COLO668 (cell line): Measurements from ENCODE around the gene MIDN.
"Not testable (repeated sequence)": the region's sequence is repeated elsewhere in the genome, so short reads cannot be mapped to it uniquely, and the experiment has no call there.

ENCODE experiments used
- DNase-seq: peaks from one replicate; lab custom pipeline; 2025; ENCODE audit not compliant: unreplicated experiment; lab: John Stamatoyannopoulos, UW

Gene MIDN

GRCh38 chr19:1291761-1292418 is 43.5 kb downstream of the MIDN start:
- no peak for DNase-seq

DNA sequence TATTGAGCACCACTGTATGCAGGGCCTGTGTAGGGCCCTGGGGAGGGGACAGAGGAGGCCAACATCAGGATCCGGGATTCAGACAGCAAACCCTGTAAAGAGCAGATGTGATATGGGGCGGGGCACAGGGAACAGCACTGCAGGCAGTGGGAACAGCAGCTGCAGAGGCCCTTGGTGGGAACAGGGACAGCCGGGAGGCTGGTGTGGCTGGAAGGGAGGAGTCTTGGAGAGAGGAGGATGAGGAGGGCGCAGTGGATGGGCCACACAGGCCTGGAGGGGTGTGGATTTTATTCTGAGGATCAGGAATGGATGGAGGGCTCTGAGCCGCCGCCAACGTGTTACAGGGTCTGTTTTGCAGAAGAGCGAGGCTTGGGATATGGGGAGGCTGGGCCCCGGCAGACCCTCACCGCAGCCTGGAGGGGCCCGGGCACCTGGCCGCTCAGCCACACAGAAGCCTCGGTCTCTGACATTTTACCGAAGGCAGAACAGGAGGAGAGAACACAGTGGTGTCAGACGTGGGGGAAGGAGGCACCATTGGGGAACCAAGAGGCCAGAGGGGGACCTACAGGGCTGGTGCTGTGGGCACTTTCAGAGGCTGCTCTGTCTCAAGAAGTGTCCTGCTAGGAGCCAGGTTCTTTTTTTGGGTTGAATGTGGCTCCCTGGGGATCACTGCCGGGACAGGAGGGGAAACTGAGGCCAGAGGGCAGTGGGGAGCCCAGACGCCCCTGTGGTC is 44.2 kb downstream of the MIDN start:
- no peak for DNase-seq

DNA sequence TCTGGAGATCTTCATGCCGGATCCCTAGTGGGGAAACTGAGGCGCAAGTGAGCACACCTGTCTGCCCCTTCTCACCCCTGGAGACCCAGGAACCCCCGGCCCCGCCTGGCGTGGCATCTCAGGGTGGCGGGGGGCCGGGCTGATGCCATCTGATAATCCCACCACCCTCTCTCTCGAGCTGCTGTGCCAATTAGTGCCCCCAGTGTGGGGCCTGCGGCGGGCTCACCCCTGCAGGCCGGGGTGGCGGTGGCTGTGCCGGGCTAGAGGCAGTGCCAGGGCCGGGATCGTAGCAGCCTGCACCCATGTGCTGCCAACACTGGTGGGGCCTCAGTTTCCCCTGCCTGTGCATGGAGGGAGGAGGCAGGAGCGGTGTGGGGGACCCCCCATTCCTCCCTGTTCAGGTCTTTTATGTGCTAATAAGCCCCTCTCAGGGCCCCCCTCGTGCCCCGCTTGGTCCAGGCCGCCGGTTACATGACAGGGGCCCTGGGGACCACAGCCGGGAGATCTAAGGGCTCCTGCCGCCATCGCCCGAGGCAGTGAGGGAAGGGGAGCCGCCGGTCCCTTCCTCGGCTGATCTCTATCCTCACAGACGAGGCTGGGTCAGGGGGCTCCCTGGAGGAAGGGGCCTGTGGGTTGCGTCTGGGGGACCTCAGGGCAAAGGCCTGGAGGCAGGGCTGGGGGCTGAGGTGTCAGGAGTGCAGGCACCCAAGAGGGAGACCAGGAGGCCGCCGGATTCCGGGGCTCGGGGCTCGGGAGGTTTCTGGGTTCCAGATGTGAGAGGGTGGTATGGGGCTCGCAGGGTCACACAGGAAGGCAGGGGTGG is 45.6 kb downstream of the MIDN start:
- DNase-seq, result no peak

DNA sequence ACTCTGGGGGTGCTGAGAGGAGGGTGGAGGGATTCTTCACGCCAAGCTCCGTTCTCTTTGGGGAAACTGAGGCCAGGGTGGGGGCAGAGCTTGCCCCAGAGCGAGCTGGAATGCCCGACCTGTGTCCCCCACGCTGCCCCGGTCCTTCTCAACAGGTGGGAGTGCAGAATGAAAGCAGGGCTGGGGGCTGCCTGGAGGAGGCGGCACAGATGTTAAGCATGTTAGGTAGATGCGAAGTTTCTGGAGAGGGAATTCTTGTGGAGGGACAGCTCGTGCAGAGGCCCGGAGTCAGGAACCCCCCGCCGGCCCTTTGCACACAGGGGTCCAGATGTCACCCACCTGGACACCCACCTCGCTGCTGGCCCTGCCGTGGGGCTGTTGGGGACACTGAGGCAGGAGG is 46.3 kb downstream of the MIDN start:
- DNase-seq, result no peak

DNA sequence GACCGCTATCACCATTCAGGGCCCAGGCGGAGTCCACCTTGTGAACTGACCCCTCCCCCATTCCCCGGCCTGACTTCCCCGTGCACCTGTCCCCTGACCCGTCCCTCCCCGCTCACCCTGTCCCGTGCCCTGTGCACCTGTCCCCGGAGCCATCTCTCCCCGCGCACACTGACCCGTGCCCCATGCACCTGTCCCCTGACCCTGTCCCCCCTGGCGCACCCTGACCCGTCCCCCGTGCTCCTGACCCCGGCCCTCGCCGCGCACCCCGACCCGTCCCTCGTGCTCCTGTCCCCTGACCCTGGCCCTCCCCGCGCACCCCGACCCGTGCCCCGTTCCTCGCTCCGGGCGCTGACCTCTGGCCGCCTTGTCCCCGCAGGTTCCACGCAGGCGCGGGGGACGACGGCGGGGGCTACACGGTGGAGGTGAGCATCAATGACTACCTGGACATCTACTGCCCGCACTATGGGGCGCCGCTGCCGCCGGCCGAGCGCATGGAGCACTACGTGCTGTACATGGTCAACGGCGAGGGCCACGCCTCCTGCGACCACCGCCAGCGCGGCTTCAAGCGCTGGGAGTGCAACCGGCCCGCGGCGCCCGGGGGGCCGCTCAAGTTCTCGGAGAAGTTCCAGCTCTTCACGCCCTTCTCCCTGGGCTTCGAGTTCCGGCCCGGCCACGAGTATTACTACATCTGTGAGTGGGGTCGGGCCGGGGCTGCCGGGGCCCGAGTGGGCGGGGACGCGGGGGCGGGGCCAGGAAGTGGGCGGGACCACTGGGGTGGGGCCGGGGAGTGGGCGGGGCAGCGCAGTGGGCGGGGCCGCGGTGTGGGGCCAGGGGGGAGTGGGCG is 47.0 kb downstream of the MIDN start:
- DNase-seq, result no peak

- no peak for DNase-seq
Observed at GRCh38 chr19:1296078-1296477, 47.7 kb downstream of the MIDN start.

DNA sequence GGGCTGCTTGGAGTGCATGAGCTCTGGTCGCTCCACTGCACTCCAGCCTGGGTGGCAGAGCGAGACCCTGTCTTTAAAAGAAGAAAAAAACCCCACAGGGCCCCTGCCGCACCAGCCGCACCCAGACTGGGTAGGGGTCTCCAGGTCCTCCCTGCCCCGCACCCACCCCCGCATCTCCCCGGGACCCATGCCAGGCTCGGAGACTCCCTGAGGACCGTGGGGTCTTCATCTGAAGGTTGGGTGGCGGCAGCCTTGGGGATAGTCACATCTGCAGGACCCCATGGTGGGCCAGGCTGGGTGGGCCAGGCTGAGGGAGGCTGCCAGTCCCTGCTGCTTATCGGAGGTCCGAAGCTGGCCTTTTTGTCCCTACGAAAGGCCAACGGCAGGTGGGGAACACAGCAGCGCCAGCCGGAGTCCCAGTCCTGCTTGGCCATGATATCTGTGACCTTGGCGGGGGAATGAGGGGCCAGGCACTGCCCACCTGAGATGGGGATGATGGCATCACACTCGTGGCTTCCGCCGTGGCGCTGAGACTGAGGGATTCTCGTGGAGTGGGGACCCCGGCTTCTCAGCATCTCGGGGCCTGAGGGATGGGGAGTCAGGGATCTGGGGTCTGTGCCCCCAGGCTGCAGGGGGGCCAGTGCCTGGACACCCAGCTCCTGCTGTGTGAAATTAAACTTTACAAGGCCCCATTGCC is 48.3 kb downstream of the MIDN start:
- no peak for DNase-seq

GRCh38 chr19:1298235-1298634 is 49.9 kb downstream of the MIDN start:
- DNase-seq, result no peak

GRCh38 chr19:1299801-1300200 is 51.4 kb downstream of the MIDN start:
- no peak for DNase-seq

DNA sequence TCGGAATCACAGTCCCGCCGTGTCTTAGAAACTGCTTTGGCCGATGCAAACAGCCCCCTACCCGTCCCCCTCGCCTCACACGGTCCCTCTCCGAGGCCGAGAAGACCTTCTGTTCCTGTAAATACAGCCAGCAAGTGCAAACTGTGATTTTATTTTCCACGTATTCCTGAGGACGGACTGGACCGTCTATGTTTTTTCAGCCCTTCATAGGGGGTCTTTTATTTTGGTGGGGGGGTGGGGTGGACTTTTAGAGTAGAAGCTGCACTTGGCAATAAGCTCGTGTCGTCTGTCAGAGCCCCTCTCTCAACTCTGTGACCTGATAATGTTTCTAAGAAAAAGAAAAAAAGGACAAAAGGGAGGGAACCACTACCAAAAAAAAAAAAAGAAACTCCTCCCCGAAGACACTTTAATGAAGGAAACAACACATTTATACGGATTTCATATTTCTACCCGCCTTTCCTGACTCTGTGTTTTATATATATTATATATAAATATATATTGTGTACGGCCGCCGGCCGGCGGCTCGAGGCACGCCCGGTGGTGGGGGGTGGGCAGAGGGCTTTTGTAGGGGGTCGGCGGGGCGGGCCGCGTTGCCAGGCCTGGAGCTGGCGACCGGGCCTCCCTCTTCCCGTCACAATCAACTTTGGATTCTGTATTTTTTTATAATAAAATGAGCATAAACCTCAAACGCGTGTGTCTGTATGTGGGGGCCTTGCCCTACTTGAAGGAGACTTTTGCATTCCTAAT is 52.5 kb downstream of the MIDN start:
- DNase-seq, result no peak

DNA sequence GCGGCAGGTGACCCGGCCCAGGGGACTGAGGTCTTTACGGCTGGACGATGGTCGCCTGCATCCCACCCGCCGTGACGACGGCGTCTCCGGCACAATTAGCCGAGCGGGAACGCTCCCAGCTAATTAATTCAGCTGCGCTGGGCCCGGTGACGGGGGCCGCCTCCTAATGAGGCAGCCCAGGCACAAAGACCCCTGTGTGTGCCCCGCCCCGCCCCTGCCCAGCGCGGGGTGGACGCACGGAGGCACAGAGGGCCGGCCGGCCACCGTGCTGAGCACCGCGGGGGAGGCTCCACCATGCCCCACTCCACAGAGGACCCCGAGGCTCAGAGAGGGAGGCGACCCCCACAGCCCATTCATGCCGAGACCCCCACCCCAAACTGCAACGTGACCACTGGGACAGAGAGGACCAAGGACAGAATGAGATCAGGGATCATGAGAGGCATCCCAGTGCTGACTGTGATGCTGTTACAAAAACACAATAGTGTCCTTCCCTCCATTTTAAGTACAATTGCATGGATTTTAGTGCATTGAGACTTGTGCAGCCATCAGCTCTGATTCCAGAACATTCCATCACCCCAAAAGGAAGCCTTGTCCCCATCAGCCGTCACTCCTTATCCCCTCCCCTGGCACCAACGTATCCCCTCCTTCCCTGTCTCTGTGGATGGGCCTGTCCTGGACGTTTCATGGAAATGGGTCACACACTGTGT is 54.3 kb downstream of the MIDN start:
- DNase-seq, result no peak

- DNase-seq, result peak; percentile 41
Observed at GRCh38 chr19:1304197-1304924, 56.0 kb downstream of the MIDN start.

- DNase-seq, result not testable (repeated sequence)
Observed at GRCh38 chr19:1305354-1305753, 57.0 kb downstream of the MIDN start.

GRCh38 chr19:1307320-1307719 is 58.9 kb downstream of the MIDN start:
- no peak for DNase-seq

DNA sequence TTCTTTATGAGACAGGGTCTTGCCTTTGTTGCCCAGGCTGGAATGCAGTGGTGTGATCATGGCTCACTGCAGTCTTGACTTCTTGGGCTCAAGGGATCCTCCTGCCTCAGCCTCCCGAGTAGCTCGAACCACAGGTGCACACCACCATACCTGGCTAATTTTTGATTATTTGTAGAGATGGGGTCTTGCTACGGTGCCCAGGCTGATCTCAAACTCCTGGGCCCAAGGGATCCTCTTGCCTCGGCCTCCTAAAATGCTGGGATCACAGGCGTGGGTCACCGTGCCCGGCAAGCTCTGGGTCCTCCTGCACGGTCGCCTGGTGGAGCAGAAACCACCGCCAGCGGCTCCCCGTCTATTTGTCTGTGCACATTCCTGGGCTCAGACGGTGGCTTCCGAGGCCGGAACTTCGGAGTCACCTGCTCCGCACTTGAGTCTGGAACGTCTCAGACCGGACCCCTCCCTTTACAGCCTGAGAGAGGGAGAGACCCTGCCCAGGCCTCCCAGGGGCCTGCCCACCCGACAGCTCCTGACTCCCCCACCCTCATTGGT is 59.4 kb downstream of the MIDN start:
- DNase-seq, result no peak

DNA sequence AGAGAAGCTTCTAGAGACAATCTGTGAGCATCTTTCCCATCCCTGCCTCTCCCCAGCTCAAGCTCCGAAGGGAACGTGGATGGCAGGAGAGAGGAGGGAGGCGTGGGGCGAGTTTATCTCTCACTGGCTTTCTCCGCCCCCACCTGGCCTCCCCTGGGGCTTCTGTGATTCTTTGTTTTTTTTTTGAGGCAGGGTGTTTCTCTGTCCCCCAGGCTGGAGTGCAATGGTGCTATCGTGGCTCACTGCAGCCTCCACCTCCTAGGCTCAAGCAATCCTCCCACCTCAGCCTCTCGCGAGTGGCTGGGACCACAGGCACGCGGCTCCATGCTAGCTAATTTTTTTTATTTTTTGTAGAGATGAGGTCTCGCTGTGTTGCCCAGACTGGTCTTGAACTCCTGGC is 60.3 kb downstream of the MIDN start:
- DNase-seq, result no peak
